ENCODE results near the gene UBE2N.
"Not testable (repeated sequence)": the region's sequence is repeated elsewhere in the genome, so short reads cannot be mapped to it uniquely, and the experiment has no call there.

Gene UBE2N

GRCh38 chr12:93443576-93443975 is 1.8 kb upstream of the UBE2N start:
- no peak for DNase-seq (ENCODE audit: low spot score)
- FAIRE-seq: no peak

DNA sequence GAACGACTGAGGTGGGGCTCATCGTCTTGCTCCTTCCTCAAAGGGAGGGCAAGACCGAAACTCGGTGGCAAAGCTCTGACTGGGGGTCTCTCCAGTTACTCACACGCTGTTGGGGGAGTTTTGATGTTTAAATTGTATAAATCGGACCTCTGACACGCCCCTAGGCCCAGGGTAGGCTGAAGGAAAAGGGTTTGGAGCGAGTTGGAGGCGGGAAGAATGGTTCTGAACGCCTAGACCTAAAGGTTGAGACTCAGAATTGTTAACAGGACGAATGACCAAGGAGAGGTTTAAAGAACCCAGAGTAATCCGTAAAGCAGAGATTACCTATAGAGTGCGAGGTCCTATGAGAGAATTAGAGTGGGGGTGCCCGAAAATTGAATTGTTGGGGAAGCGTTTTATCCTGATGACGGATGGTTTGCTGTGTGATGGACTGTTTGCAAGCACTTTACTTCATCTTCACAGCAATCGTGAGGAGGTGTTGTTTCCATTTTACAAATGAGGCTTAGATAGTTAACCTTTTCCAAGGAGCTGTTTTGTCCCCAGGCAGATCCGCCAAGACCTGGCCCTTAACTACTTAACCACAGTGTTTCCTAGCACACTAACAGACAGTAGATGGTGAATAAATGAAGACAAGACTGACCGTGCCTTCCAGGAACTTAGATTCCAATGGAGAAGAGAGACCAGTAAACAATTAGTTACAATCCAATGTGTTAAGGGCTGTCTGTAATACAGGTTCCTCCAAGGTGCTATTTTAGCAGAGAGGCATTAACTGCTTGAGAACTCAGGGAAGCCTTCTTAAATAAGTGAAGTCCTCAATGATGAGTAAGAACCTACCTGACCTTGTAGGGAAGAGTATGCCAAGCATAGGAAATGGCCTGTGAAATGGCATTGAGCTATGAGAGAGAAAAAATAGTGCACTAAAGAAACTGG is 929 bp upstream of the UBE2N start:
- no peak for DNase-seq (ENCODE audit: low spot score)
- no peak for FAIRE-seq

GRCh38 chr12:93441081-93441616 is 598 bp downstream of the UBE2N start:
- DNase-seq (ENCODE audit: low spot score) (no peak), FAIRE-seq (no peak)

GRCh38 chr12:93440043-93440835 is 1.5 kb downstream of the UBE2N start:
- no peak for FAIRE-seq

DNA sequence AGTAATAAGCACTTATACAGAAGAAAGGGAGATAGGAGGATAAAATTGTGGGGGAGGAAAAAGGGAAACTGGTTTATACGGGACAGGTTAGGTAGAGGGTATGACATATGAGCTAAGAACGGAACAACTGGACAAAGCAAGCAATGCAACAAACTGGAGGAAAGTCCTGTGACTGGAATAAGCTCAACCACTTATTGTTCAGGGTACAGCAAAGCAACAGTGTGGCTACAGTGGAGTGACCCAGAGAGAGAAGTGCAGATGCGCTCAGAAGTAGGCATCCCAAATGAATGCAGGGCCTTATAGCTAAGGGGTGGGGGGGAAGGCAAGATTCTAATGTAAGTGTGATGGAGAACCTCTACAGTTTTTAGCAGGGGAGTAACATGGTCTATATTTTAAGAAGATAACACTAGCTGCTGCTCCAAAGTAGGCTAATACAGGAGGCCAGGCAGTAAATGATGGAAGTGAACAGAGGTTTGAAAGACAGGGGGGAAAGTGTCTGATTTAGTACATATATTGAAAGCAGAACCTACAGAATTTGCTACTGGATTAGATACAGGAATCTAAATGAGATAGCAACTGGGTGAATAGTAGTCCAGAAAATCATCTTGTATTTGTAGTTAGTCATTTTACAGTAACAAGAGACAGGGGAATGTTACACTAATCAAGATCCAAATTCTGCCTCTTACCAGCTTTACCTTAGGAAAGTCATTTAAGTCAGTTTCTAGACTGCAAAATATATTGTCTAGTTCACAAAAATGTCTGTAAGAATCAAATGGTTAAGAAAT is 3.3 kb downstream of the UBE2N start:
- FAIRE-seq (no peak), DNase-seq (ENCODE audit: low spot score) (no peak)

More at GRCh38 chr12:93440043-93440835, 1.5 kb downstream of the UBE2N start:
- no peak for DNase-seq (ENCODE audit: low spot score)

- FAIRE-seq: no peak
- DNase-seq (ENCODE audit: low spot score): no peak
Observed at GRCh38 chr12:93434256-93434865, 7.4 kb downstream of the UBE2N start.

DNA sequence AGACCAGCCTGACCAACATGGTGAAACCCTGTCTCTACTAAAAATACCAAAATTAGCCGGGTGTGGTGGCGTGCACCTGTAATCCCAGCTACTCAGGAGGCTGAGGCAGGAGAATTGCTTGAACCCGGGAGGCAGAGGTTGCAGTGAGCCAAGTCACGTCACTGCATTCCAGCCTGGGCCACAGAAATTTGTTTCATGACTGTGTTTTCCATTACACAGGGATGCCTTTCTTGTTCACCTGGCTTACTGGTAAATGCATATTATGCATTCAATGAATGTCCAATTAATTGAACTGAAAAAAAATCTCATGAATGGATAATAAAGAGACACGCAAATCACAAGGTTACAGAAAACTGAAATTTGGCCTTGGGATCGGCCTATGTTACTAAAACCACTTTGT is 9.7 kb downstream of the UBE2N start:
- not testable (repeated sequence) for FAIRE-seq; DNase-seq (ENCODE audit: low spot score)

- DNase-seq (ENCODE audit: low spot score): no peak
- FAIRE-seq: no peak
Observed at GRCh38 chr12:93430280-93430679, 11.5 kb downstream of the UBE2N start.

DNA sequence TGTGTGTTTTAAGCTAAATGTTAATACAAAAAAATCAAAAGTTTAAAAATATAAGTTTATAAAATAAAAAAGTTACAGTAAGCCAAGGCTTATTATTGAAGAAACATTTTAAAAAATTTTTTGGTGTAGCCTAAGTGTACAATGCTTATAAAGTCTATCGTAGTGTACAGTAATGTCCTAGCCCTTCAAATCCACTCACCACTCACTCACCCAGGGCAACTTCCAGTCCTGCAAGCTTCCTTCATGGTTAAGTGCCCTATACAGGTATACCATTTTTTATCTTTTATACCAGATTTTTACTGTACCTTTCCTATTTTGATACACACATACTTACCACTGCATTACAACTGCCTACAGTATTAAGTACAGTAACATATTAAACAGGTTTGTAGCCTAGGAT is 11.9 kb downstream of the UBE2N start:
- no peak for FAIRE-seq
- DNase-seq (ENCODE audit: low spot score): no peak

DNA sequence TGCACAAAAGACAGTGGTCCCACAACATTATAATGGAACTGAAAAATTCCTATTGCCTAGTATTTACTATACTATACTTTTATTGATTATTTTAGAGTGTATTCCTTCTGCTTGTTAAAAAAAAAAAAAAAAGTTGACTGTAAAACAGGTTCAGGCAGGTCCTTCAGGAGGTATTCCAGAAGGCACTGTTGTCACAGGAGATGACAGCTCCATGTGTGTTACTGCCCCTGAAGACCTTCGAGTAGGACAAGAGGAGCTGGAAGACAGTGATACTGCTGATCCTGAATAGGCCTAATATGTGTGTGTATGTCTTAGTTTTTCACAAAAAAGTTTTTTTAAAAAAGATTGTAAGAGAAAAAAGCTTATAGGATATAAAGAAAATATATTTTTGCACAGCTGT is 12.3 kb downstream of the UBE2N start:
- DNase-seq (ENCODE audit: low spot score): no peak
- FAIRE-seq: no peak

GRCh38 chr12:93427779-93428564 is 13.8 kb downstream of the UBE2N start:
- no peak for FAIRE-seq
- DNase-seq (ENCODE audit: low spot score): no peak

DNA sequence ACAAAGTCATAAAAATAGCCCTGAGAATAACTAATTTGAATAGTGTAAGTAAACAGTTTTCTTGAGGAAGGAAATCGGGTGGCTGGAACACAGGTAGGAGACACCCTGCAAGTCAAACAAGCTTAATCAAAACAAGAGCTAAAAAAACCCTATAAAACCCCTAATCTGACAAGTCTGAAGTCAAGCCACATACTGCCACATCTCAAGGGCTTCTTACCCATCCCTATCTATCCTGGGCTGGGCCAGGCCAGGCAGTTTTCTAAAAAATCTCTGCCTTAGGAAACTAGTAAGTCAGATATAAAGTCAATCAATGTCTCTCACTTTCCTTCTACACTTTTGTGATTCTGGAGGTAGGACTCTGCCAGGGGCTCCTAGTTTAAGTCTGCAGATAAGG is 15.3 kb downstream of the UBE2N start:
- no peak for DNase-seq (ENCODE audit: low spot score)
- FAIRE-seq: no peak

DNA sequence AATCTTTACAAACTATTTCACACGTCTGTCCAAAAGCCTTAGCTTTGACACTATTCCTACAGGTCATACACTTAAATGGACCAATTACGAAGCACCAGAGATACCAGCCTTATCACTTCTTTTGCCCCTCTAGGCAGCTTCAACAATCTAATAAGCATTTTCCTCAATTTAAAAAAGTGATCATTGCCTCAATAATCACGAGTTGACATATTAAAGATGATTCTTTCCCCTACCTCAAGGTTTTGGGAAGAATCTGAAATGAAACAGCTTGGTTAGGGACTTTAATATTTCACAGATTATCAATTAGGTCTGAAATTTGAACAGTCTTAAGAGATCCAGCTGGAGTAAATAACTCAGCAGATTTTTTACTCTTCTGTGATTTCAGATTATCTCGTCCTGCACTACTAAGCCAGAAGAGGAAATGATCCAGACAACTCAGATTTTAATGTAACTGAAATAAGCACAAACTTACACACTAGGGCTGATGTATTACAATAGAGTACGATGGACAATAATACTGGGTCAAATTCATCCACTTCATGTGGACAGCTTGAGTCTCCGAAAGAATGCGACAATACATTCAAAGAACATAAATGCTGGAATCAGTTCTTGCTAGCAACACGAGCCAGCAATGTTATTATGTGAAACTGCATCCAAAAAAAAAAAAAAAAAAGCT is 15.9 kb downstream of the UBE2N start:
- FAIRE-seq (no peak), DNase-seq (ENCODE audit: low spot score) (no peak)

DNA sequence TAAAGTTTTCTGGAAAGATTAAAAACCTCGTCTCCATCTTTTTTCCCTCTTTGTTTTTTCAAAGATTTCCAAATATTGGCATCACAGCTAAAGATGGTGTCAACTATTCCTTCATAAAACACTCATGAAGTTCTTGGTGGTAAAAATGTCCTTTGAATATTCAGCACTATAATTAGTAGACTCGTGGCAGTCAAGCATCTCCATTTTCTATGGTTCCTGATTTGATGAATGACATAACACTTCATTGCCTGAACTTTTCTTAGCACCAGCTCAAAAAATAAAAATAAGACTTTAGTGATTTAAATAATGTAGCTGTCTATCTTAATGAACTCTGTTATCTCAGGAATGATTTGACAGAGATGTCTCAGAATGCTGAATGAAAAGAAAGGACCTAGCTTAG is 19.7 kb downstream of the UBE2N start:
- FAIRE-seq (no peak), DNase-seq (ENCODE audit: low spot score) (no peak)

DNA sequence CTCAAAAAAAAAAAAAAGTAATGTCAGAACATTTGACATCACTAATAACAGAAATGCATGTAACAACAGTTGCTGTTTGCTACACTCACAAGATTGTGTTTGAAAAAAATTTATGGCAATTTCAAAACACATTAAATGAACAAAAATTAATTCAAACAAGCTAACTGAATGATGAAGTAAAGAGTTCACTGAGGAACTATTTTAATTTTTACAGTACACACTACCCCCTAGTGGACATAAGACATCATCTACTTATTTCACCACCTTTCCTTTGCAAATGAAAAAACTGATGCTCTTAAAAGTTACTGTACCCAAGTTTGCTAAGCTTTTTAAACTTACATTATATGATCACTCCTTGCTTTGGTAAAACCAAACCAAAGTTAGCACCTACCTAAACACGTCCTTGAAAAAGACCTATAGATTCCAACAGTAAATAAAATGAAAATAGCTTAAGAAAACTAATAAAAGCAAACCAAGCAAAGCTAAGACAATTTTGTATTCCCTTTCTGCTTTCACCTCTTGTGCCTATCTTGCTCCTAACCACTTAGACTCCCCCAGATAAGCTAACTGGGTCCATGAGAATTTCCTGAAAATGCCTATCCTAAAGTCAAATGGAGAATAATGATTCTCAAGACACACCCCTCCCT is 22.2 kb downstream of the UBE2N start:
- FAIRE-seq: peak; percentile 69

DNA sequence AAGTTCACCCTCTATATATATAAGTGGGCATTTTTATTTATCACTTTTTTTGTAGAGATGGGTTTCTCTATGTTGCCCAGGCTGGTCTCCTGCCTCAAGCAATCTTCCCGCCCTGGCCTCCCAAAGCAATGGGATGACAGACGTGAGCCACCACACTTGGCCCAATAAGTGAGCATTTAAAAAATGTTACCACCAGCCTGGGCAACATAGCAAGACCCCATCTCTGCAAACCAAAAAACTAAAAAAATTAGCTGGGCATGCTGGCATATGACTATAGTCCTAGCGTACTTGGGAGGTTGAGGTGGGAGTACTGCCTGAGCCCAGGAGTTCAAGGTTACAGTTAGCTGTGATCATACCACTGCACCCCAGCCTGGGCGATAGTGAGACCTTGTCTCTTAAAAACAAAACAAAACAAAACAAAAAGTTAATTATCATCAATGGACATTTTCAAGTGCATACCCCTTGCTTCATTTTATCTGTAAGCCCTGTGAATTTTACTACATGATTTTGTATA is 23.7 kb downstream of the UBE2N start:
- DNase-seq (ENCODE audit: low spot score): no peak
- no peak for FAIRE-seq

More for the DNA sequence above, 22.2 kb downstream of the UBE2N start:
- DNase-seq (ENCODE audit: low spot score): peak; percentile 11

- FAIRE-seq: no peak
- DNase-seq (ENCODE audit: low spot score): no peak
Observed at GRCh38 chr12:93415723-93416464, 25.9 kb downstream of the UBE2N start.

DNA sequence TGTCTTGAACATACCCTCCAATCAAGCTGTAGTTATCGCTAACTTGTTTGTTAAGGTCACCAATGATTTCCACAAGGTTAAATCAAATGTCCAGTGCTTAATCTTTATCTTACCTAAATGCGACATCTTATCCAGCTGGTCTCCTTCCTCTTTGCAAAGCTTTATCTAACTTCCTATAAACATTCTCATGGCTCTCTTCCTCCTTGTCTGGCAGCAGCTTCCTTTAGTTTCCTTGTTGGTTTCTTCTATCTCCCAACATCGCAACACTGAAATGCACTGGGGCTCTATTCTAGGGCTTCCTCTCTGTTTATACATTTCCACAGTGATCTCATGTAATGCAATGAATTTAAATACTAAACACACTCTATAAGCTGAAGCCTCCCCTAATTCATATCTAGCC is 28.7 kb downstream of the UBE2N start:
- FAIRE-seq: no peak

More for the DNA sequence above, 28.7 kb downstream of the UBE2N start:
- no peak for DNase-seq (ENCODE audit: low spot score)

Measured in RCC 7860 (cell line).